ENCODE measurements around the gene GPR6.

DNA sequence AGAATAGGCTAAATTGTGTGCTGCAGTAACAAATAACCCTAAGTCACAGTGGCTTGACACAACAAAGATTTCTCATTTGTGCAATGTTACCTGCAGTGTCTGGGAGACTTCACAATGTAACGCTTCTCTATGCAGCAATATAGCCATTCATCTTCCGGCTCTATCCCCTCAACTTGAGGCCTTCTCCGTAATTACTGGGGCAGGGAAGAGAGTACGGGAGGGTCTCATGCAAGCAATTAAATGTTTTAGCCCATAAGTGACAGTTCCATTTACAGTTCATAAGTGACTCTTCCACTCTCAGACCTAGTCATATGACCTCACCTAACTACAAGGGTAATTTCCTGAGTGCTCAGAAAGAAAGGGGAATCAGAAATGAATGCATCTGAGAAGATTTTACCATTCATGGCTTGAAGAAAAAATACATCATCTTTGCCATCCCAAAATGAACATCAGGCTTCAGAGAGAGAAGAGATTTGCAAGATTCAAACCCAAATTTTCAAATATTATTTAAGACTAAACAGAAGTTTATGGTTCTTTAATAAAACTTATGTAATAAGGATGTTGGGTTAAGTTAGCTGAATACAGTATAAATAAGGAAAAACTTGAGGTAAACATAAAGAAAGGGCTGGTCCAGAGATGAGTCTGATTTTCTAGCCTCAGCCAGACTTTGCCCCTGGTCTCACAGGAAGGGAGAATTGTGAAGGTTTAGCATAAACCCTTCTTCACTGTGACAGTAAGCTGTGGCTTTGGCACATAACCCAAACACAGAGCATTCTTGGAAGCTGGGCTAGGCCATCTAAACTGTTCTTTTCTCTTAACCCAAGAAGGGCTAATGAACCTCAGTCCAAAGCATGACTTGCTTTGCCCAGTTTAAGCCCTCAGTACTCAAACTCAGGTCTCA is 13.3 kb downstream of the GPR6 start:
- TF ChIP-seq POLR2A (IDR thresholded peaks at IDR 0.05; ENCODE audit: low read length) (no peak), GATA1 (IDR thresholded peaks at IDR 0.05; ENCODE audit: low read depth, low read length) (no peak)
